ENCODE data around the gene MX2.

GRCh38 chr21:41403966-41404365, 42.1 kb downstream of the MX2 start:
- TF ChIP-seq CTCF (conservative IDR thresholded peaks at IDR 0.05; ENCODE audit: low read depth, low read length): no peak
- no peak for TF ChIP-seq POLR2A (IDR thresholded peaks at IDR 0.05; ENCODE audit: low read depth, low read length)
- TF ChIP-seq MAZ (IDR thresholded peaks at IDR 0.05; ENCODE audit: borderline replicate concordance, low read depth, low read length): no peak
- no peak for TF ChIP-seq CEBPB (IDR thresholded peaks at IDR 0.05; ENCODE audit: low read depth, low read length)
- no peak for TF ChIP-seq SMC3 (IDR thresholded peaks at IDR 0.05; ENCODE audit: low read depth, low read length)
- no peak for TF ChIP-seq RAD21 (IDR thresholded peaks at IDR 0.05; ENCODE audit: low read length)
- TF ChIP-seq, protein P1, sequence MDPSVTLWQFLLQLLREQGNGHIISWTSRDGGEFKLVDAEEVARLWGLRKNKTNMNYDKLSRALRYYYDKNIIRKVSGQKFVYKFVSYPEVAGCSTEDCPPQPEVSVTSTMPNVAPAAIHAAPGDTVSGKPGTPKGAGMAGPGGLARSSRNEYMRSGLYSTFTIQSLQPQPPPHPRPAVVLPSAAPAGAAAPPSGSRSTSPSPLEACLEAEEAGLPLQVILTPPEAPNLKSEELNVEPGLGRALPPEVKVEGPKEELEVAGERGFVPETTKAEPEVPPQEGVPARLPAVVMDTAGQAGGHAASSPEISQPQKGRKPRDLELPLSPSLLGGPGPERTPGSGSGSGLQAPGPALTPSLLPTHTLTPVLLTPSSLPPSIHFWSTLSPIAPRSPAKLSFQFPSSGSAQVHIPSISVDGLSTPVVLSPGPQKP (IDR thresholded peaks at IDR 0.05; ENCODE audit: borderline replicate concordance, low read depth, low read length): no peak
